HUES6 (cell line): ENCODE measurements around the gene REX1BD.

Experiments used
- H3K27ac ChIP-seq: 2 replicates; pipeline ENCODE4 v1.7.0; 2013; ENCODE audit warnings: low read depth, mild to moderate bottlenecking, low read length, inconsistent platforms
- H3K27me3 ChIP-seq: 2 replicates; pipeline ENCODE4 v1.6.1; 2013; ENCODE audit warnings: low read length; ENCODE audit not compliant: control insufficient read depth, insufficient read depth
- H3K36me3 ChIP-seq: 2 replicates; pipeline ENCODE4 v1.6.1; 2013; ENCODE audit warnings: low read length; ENCODE audit not compliant: control insufficient read depth, insufficient read depth
- H3K4me1 ChIP-seq: 2 replicates; pipeline ENCODE4 v1.6.1; 2013; ENCODE audit warnings: low read length; ENCODE audit not compliant: control insufficient read depth, insufficient read depth
- H3K4me3 ChIP-seq: 2 replicates; pipeline ENCODE4 v1.5.1; 2013; ENCODE audit warnings: low read depth, low read length
- H3K9ac ChIP-seq: one replicate; pipeline ENCODE4 v1.6.1; 2013; ENCODE audit warnings: mild to moderate bottlenecking, low read length
- H3K9me3 ChIP-seq: 2 replicates; pipeline ENCODE4 v1.6.1; 2013; ENCODE audit warnings: low read depth, low read length; ENCODE audit not compliant: control insufficient read depth, insufficient read depth

The REX1BD gene

DNA sequence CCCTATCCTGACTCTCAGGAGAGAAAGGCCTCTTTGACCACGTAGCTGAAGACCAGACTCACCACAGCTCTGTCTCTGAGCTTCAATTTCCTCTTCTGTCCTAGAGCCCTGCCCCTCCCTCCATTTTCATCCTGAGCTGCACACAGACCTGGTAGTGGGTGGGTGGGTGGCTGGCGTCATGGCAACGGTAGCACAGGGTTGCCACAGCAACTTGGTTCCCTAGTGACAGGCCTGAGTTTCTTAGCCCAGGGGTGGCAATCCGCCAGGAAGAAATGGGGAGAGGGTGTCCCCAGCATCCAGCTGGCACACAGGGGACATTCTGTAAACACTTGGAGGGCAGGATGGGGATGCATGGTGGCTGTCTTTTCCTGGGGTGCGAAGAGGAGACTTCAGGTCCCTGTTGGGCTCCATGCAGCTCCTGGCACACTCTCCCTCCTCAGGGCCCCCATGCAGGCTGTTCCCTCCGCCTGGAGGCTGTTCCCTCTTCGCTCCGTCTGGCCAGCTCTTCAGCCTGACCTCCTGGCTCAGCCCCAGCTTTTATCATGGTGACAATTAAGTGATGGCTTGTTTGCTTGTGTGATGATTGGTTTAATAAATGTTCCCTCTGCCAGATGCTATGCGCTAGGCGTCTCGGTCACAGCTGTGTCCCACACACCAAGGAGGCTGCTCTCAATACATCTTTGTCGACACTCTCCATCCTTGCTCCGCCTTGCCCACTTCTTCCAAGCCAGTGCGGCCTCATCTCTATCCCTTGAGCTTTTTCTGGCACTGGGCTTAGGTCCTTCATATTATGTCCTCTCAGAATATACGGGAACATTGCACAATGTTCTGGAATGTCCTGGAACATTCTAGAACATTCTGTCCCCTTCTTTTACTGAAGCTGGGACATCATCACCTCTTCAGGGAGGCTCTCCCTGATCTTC, 40.8 kb downstream of the REX1BD start:
- Histone ChIP-seq H3K9ac (no peak overlapping the region), H3K4me1 (no peaks in the 10 kb centered on the region), H3K36me3 (no peaks in the 10 kb centered on the region), H3K9me3 (no peaks in the 10 kb centered on the region), H3K4me3 (no peak overlapping the region), H3K27ac (no peak overlapping the region), H3K27me3 (peaks cover 7% of the 10 kb centered on the region; the same call in 1 of the 2 replicates)

DNA sequence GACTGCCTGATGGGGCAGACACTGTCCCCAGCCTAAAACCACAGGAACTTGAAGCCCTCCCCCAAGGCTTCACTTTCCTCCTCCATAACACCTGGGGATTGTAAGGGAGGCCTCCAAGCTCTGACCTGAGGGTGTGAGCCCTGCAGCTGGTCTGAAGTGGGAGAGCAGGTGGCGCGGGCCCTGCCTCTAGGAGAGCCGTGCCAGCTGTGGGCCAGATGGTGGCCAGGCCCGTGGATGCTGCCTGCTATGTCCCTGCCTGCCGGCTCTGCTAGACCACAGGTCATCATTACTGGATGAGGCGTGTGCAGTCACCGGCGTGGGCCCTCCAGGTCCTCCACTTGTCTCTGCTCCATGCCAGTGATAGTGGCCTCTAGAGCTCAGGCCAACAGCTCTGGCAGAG, 44.7 kb downstream of the REX1BD start:
- Histone ChIP-seq H3K27ac (no peak overlapping the region), H3K9me3 (no peaks in the 10 kb centered on the region), H3K4me3 (no peak overlapping the region), H3K27me3 (peaks cover 17% of the 10 kb centered on the region), H3K36me3 (no peaks in the 10 kb centered on the region), H3K4me1 (0 out of 2 replicates have a peak, but pooled peaks cover 4% of the 10 kb centered on the region), H3K9ac (no peak overlapping the region)

GRCh38 chr19:18634612-18635297, 46.2 kb downstream of the REX1BD start:
- H3K27ac ChIP-seq = no peak overlapping the region

GRCh38 chr19:18635831-18636182, 47.2 kb downstream of the REX1BD start:
- no peak overlapping the region for H3K4me3 ChIP-seq
- H3K9ac ChIP-seq = no peak overlapping the region
- no peak overlapping the region for H3K27ac ChIP-seq
- H3K4me1 ChIP-seq = 0 out of 2 replicates have a peak, but pooled peaks cover 4% of the 10 kb centered on the region
- no peaks in the 10 kb centered on the region for H3K36me3 ChIP-seq
- H3K9me3 ChIP-seq = no peaks in the 10 kb centered on the region
- peaks cover 12% of the 10 kb centered on the region for H3K27me3 ChIP-seq

More at GRCh38 chr19:18634612-18635297, 46.2 kb downstream of the REX1BD start:
- Histone ChIP-seq H3K4me3 (no peak overlapping the region), H3K36me3 (no peaks in the 10 kb centered on the region), H3K9ac (no peak overlapping the region), H3K27me3 (peaks cover 12% of the 10 kb centered on the region), H3K9me3 (no peaks in the 10 kb centered on the region), H3K4me1 (0 out of 2 replicates have a peak, but pooled peaks cover 4% of the 10 kb centered on the region)

- Histone ChIP-seq H3K27ac (no peak overlapping the region), H3K9ac (peak overlapping the region; percentile 35), H3K27me3 (peaks cover 12% of the 10 kb centered on the region), H3K4me3 (peak overlapping the region; percentile 96), H3K9me3 (no peaks in the 10 kb centered on the region), H3K36me3 (no peaks in the 10 kb centered on the region), H3K4me1 (0 out of 2 replicates have a peak, but pooled peaks cover 4% of the 10 kb centered on the region)
Measured at GRCh38 chr19:18636183-18636968, 47.8 kb downstream of the REX1BD start.

DNA sequence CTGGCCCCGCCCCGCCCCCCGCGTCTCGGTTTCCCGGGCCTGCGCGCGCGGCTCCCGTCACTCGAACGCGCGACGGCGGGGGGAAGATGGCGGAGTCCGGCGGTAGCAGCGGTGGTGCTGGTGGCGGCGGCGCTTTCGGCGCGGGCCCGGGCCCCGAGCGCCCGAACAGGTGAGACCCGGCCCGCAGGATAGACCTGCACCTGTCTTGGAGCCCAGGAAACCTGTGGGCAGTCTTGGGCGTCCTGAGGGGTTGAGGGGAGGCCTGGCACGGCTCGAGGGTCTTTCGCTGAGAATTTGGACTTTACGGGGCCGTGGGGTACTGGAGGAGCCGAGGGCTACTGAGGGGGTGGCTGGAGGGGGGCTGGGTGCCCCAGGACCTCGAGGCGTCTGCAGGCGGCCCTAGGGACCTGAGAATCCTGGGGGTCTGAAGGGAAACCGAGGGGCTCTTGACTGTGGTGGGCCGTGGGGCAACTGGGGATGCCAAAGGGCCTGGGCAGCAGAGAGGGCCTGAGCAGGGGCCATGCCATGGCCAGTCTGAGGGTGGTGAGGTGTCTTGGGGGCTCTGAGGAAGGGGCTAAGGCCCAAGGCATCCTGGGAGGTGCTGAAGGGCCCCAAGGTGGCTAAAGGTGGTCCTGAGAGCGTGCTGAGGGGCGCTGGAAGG, 48.5 kb downstream of the REX1BD start, which contains the start of gene KLHL26:
Gene KLHL26 (plus strand): TSS at position 60 of the 661 bp plus-strand sequence. CDS start 27 bp downstream, at position 87.
- peak within 1 kb of the TSS; percentile 96 for H3K4me3 ChIP-seq
- H3K9me3 ChIP-seq = no peaks in the 10 kb centered on the region
- peak within 1 kb of the TSS; percentile 36; the same call in 1 of the 2 replicates for H3K27ac ChIP-seq
- H3K36me3 ChIP-seq = no peaks in the 10 kb centered on the region
- peaks cover 12% of the 10 kb centered on the region for H3K27me3 ChIP-seq
- 0 out of 2 replicates have a peak, but pooled peaks cover 4% of the 10 kb centered on the region for H3K4me1 ChIP-seq
- peak within 1 kb of the TSS; percentile 82 for H3K9ac ChIP-seq

- H3K4me3 ChIP-seq = peak overlapping the region; percentile 96
- 0 out of 2 replicates have a peak, but pooled peaks cover 4% of the 10 kb centered on the region for H3K4me1 ChIP-seq
- H3K9me3 ChIP-seq = no peaks in the 10 kb centered on the region
- H3K36me3 ChIP-seq = no peaks in the 10 kb centered on the region
- H3K27me3 ChIP-seq = peaks cover 12% of the 10 kb centered on the region
- no peak overlapping the region for H3K27ac ChIP-seq
- peak overlapping the region; percentile 82 for H3K9ac ChIP-seq
Measured at GRCh38 chr19:18637673-18638630, 49.4 kb downstream of the REX1BD start.

- Histone ChIP-seq H3K27ac (no peak overlapping the region), H3K9ac (no peak overlapping the region), H3K27me3 (peaks cover 8% of the 10 kb centered on the region), H3K9me3 (no peaks in the 10 kb centered on the region), H3K36me3 (no peaks in the 10 kb centered on the region), H3K4me3 (no peak overlapping the region), H3K4me1 (0 out of 2 replicates have a peak, but pooled peaks cover 10% of the 10 kb centered on the region)
Measured at GRCh38 chr19:18639706-18640243, 51.2 kb downstream of the REX1BD start.
